BJ (cell line): Measurements from ENCODE around the gene ARCN1. TPM values are rescaled to one million over a fixed set of nuclear protein-coding genes. Genes with fewer than 3 reads are reported as not detected.
"Not testable (repeated sequence)": the region's sequence is repeated elsewhere in the genome, so short reads cannot be mapped to it uniquely, and the experiment has no call there.

Experiments used
- CTCF ChIA-PET: fragments of 350-600 bp; formaldehyde crosslinking; extraction: SDS; loops from one replicate; lab custom pipeline; 2021; ENCODE audit warnings: antibody characterized with exemption, inconsistent platforms; lab: Yijun Ruan, JAX
- POLR2A ChIA-PET: fragments of 300-600 bp; sonication (Branson Sonifier 250); formaldehyde crosslinking; extraction: SDS; loops from one replicate; lab custom pipeline; 2021; ENCODE audit warnings: antibody characterized with exemption; lab: Charles Lee
- DNase-seq: peaks from one replicate; pipeline ENCODE4 v3.0.0-alpha.2; 2011; ENCODE audit warnings: low read depth
- H3K27me3 ChIP-seq: 2 replicates; pipeline ENCODE4 v1.6.0; 2011; ENCODE audit warnings: low read length; ENCODE audit not compliant: control insufficient read depth, insufficient read depth
- H3K36me3 ChIP-seq: 2 replicates; pipeline ENCODE4 v1.5.1; 2011; ENCODE audit warnings: low read length; ENCODE audit not compliant: control insufficient read depth, insufficient read depth
- H3K4me3 ChIP-seq: 2 replicates; pipeline ENCODE4 v1.5.1; 2011; ENCODE audit warnings: low read depth, mild to moderate bottlenecking, control low read depth, low read length
- polyA plus RNA-seq: library from polyadenylated mRNA; depleted of rRNA; stranded (reverse); fragments of >200 nt; gene quantifications from 2 replicates; pipeline ENCODE4 v1.2.3, GENCODE V29; 2011
- TF ChIP-seq, protein P1 (sequence below): IDR thresholded peaks from 2 replicates; pipeline ENCODE4 v1.5.1; 2011; ENCODE audit warnings: low read depth, mild to moderate bottlenecking, control low read depth, inconsistent platforms, low read length, moderate library complexity; ENCODE audit not compliant: insufficient read depth

The ARCN1 gene
- polyA plus RNA-seq, 1 experiment: 206 TPM

DNA sequence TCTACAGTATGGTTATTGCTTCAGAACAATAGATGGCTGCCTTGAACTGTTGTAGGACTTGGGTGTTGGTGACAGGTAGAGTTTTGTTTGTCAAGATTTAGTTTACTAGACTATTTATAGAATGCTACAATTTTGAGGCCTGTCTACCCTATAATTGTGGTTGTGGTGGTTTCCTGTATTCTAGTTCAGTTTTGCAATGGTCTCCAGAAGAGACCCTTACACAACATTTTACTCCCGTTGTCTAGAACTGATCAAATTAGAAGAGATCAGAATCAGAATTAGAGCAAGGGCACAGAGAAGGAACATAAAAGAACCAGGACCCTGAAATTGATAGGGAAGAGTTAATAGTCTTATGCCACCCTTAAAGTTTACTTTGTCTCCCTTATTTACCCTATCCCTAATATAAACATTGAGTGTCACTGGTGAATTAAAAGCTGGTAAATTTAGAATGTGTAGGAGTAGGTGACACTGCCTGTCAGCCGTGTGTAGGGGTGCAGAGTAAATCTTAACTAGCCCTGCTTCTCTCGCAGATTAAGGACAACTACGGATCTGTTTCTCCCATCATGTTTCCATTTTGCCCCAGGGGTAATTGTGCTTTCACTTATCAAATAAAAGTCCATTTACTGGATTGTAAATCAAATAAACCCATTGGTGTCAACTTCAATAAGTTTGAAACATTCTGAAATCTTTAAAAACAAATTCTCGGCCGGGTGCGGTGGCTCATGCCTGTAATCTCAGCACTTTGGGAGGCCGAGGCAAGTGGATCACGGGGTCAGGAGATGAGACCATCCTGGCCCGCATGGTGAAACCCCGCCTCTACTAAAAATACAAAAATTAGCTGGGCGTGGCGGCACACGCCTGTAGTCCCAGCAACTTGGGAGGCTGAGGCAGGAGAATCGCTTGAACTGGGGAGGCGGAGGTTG, 24.3 kb downstream of the ARCN1 start:
- ChIA-PET CTCF (interaction anchor here (1.6 to 6.8 kb wide), 3 partner anchors 12 to 44 kb away, joined by 5 to 78 read pairs (median 6); partner anchors contain the start of gene PHLDB1), POLR2A (no interaction called here)
- no peaks in the 10 kb centered on the region for H3K27me3 ChIP-seq
- DNase-seq: no peak
- H3K36me3 ChIP-seq: peaks cover 27% of the 10 kb centered on the region
- H3K4me3 ChIP-seq: no peak overlapping the region
- TF ChIP-seq, protein P1, sequence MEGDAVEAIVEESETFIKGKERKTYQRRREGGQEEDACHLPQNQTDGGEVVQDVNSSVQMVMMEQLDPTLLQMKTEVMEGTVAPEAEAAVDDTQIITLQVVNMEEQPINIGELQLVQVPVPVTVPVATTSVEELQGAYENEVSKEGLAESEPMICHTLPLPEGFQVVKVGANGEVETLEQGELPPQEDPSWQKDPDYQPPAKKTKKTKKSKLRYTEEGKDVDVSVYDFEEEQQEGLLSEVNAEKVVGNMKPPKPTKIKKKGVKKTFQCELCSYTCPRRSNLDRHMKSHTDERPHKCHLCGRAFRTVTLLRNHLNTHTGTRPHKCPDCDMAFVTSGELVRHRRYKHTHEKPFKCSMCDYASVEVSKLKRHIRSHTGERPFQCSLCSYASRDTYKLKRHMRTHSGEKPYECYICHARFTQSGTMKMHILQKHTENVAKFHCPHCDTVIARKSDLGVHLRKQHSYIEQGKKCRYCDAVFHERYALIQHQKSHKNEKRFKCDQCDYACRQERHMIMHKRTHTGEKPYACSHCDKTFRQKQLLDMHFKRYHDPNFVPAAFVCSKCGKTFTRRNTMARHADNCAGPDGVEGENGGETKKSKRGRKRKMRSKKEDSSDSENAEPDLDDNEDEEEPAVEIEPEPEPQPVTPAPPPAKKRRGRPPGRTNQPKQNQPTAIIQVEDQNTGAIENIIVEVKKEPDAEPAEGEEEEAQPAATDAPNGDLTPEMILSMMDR: no peak

DNA sequence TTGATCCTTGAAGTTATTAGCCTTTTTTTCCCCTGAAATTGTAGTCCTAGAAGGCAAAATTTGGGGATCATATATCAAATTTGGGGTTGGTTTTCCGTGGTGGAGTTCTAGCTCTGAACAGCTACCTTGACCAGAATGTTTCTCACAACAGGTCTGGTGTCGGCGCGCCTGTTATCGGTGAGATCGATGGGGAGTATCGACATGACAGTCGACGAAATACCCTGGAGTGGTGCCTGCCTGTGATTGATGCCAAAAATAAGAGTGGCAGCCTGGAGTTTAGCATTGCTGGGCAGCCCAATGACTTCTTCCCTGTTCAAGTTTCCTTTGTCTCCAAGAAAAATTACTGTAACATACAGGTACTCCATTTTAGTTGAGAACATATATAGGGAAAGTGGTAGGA, 25.3 kb downstream of the ARCN1 start:
- H3K27me3 ChIP-seq: no peaks in the 10 kb centered on the region
- POLR2A ChIA-PET: no interaction called here
- peaks cover 35% of the 10 kb centered on the region for H3K36me3 ChIP-seq
- TF ChIP-seq, protein P1: no peak
- no peak for DNase-seq
- no peak overlapping the region for H3K4me3 ChIP-seq
- CTCF ChIA-PET: interaction anchor here (0.7 to 6.8 kb wide), 4 partner anchors 9 to 62 kb away, joined by 3 to 78 read pairs (median 5); partner anchors contain the start of gene PHLDB1

- no peak for DNase-seq
- TF ChIP-seq, protein P1: no peak
- ChIA-PET CTCF (interaction anchor here (3.5 kb wide), 1 partner anchor 58 kb away, joined by 15 read pairs; no protein-coding TSS in a partner anchor), POLR2A (no interaction called here)
- peaks cover 23% of the 10 kb centered on the region for H3K36me3 ChIP-seq
- H3K4me3 ChIP-seq: no peak overlapping the region
- H3K27me3 ChIP-seq: no peaks in the 10 kb centered on the region
These were observed 30.1 kb downstream of the ARCN1 start for GRCh38 chr11:118602331-118602730.

- DNase-seq, POLR2A ChIA-PET, H3K4me3 ChIP-seq, H3K27me3 ChIP-seq: not testable (repeated sequence)
- CTCF ChIA-PET: interaction anchor here (3.6 to 10.8 kb wide), 4 partner anchors 9 to 55 kb away, joined by 18 to 78 read pairs (median 64); no protein-coding TSS in a partner anchor
- peaks cover 18% of the 10 kb centered on the region for H3K36me3 ChIP-seq
These were observed 31.5 kb downstream of the ARCN1 start for GRCh38 chr11:118603709-118604108.

DNA sequence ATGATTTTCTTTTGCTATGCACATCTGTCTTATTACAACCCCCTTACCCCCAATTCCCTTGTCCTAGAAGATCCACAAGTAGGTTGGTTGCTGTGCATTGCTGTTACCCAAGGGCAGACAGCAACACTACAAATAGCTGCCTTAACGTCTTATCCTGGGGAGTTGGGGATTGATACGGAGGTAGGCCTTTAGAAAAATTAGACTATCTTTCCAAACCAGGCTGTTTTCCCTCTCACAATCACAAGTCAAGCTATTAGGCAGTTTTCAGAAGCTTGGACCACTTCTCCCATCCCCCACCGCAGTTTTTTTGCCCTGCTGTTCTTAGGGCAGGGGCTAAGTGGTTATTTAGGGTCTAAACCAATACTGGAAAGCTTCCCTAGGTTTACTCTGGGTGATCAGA, 32.4 kb downstream of the ARCN1 start:
- DNase-seq: no peak
- CTCF ChIA-PET: interaction anchor here (3.6 to 10.8 kb wide), 4 partner anchors 10 to 54 kb away, joined by 18 to 78 read pairs (median 64); no protein-coding TSS in a partner anchor
- POLR2A ChIA-PET: interaction anchor here (0.7 kb wide), 1 partner anchor 12 kb away, joined by 5 read pairs; no protein-coding TSS in a partner anchor
- peaks cover 20% of the 10 kb centered on the region for H3K36me3 ChIP-seq
- H3K4me3 ChIP-seq: no peak overlapping the region
- TF ChIP-seq, protein P1: no peak
- no peaks in the 10 kb centered on the region for H3K27me3 ChIP-seq
